Neuronal stem cell (in vitro differentiated cells): ENCODE results near the gene NOL3.
A peak's percentile ranks its signal among the peaks of the same experiment; 100 is the strongest.

Experiments used
- DNase-seq: peaks from one replicate; pipeline ENCODE4 v3.0.0-alpha.2; 2013; ENCODE audit warnings: low spot score
- H2AFZ ChIP-seq: one replicate; pipeline ENCODE4 v1.6.1; 2013; ENCODE audit warnings: mild to moderate bottlenecking, low read length, inconsistent platforms
- H2AK5ac ChIP-seq: 2 replicates; pipeline ENCODE4 v1.6.1; 2013; ENCODE audit warnings: low read depth, mild to moderate bottlenecking, inconsistent platforms, low read length, moderate library complexity, mixed read lengths
- H2BK120ac ChIP-seq: 2 replicates; pipeline ENCODE4 v1.6.1; 2013; ENCODE audit warnings: low read depth, mild to moderate bottlenecking, inconsistent platforms, low read length, moderate library complexity, mixed read lengths
- H2BK12ac ChIP-seq: one replicate; pipeline ENCODE4 v1.6.1; 2013; ENCODE audit warnings: low read length, inconsistent platforms
- H2BK15ac ChIP-seq: 2 replicates; pipeline ENCODE4 v1.6.1; 2013; ENCODE audit warnings: mild to moderate bottlenecking, low read length, inconsistent platforms, mixed read lengths
- H2BK5ac ChIP-seq: one replicate; pipeline ENCODE4 v1.6.1; 2013; ENCODE audit warnings: inconsistent platforms, mild to moderate bottlenecking, low read length, moderate library complexity
- H3K14ac ChIP-seq: one replicate; pipeline ENCODE4 v1.6.1; 2013; ENCODE audit warnings: low read length, inconsistent platforms
- H3K18ac ChIP-seq: 2 replicates; pipeline ENCODE4 v1.6.1; 2013; ENCODE audit warnings: low read length, inconsistent platforms
- H3K23ac ChIP-seq: 2 replicates; pipeline ENCODE4 v1.6.1; 2013; ENCODE audit warnings: low read depth, mild to moderate bottlenecking, mixed read lengths, low read length, inconsistent platforms; ENCODE audit not compliant: poor library complexity
- H3K27ac ChIP-seq: replicated peaks from 3 replicates; pipeline ENCODE4 v1.5.1; 2013; ENCODE audit warnings: low read length, inconsistent platforms
- H3K27me3 ChIP-seq, 3 experiments: 2 replicates each; pipeline ENCODE4 v1.6.1; 2013; ENCODE audit warnings: low read length in 3 of 3, mild to moderate bottlenecking in 2 of 3, inconsistent platforms in 1 of 3, low read depth in 1 of 3, mixed read lengths in 1 of 3, moderate library complexity in 1 of 3; ENCODE audit not compliant: control insufficient read depth in 3 of 3, insufficient read depth in 3 of 3
- H3K36me3 ChIP-seq, 2 donors: replicated peaks in 1 of 2; 2 replicates each; pipeline ENCODE4 v1.6.1; 2013; ENCODE audit warnings: low read length in 2 of 2; ENCODE audit not compliant: control insufficient read depth in 2 of 2, insufficient read depth in 2 of 2
- H3K4ac ChIP-seq: 2 replicates; pipeline ENCODE4 v1.6.1; 2013; ENCODE audit warnings: inconsistent platforms, mild to moderate bottlenecking, low read length, moderate library complexity
- H3K4me1 ChIP-seq, 2 donors: 1 replicate in 1 of 2; 2 replicates in 1 of 2; pipeline ENCODE4 v1.6.1; 2013; ENCODE audit warnings: low read length in 2 of 2, low read depth in 1 of 2; ENCODE audit not compliant: control insufficient read depth in 2 of 2, insufficient read depth in 1 of 2
- H3K4me2 ChIP-seq: one replicate; pipeline ENCODE4 v1.6.1; 2013; ENCODE audit warnings: mild to moderate bottlenecking, low read length, inconsistent platforms; ENCODE audit not compliant: insufficient read depth, poor library complexity, severe bottlenecking
- H3K4me3 ChIP-seq, 2 donors: 2 replicates each; pipeline ENCODE4 v1.5.1; 2013; ENCODE audit warnings: low read length in 2 of 2, mild to moderate bottlenecking in 2 of 2, inconsistent platforms in 1 of 2, moderate library complexity in 1 of 2
- H3K79me1 ChIP-seq: one replicate; pipeline ENCODE4 v1.6.1; 2013; ENCODE audit warnings: low read depth, mild to moderate bottlenecking, inconsistent platforms, low read length, moderate library complexity
- H3K9ac ChIP-seq: one replicate; pipeline ENCODE4 v1.6.1; 2013; ENCODE audit warnings: mild to moderate bottlenecking, low read depth, low read length, inconsistent platforms; ENCODE audit not compliant: poor library complexity
- H3K9me3 ChIP-seq, 2 donors: replicated peaks in 1 of 2; 2 replicates each; pipeline versions ENCODE3 to v1.6.1; 2013; ENCODE audit warnings: low read length in 2 of 2, mild to moderate bottlenecking in 2 of 2, inconsistent platforms in 1 of 2, low read depth in 1 of 2, mixed read lengths in 1 of 2, moderate library complexity in 1 of 2; ENCODE audit not compliant: control insufficient read depth in 2 of 2, insufficient read depth in 1 of 2
- H4K8ac ChIP-seq: one replicate; pipeline ENCODE4 v1.6.1; 2013; ENCODE audit warnings: low read depth, mild to moderate bottlenecking, inconsistent platforms, low read length, moderate library complexity
- H4K91ac ChIP-seq: one replicate; pipeline ENCODE4 v1.6.1; 2013; ENCODE audit warnings: low read length, low read depth, mild to moderate bottlenecking, inconsistent platforms; ENCODE audit not compliant: poor library complexity
- WGBS, 2 donors: extraction: QIAGEN DNeasy Blood & Tissue Kit; methylation state at CpG; one replicate each; pipeline ENCODE4 v1.1.7; 2013; ENCODE audit warnings: missing lambda C conversion rate in 2 of 2, mixed read lengths in 1 of 2; ENCODE audit not compliant: insufficient read length in 2 of 2, insufficient replicate concordance in 1 of 2; ENCODE audit errors: extremely low coverage in 2 of 2; 5-methylcytosine and 5-hydroxymethylcytosine counted together

The NOL3 gene

DNA sequence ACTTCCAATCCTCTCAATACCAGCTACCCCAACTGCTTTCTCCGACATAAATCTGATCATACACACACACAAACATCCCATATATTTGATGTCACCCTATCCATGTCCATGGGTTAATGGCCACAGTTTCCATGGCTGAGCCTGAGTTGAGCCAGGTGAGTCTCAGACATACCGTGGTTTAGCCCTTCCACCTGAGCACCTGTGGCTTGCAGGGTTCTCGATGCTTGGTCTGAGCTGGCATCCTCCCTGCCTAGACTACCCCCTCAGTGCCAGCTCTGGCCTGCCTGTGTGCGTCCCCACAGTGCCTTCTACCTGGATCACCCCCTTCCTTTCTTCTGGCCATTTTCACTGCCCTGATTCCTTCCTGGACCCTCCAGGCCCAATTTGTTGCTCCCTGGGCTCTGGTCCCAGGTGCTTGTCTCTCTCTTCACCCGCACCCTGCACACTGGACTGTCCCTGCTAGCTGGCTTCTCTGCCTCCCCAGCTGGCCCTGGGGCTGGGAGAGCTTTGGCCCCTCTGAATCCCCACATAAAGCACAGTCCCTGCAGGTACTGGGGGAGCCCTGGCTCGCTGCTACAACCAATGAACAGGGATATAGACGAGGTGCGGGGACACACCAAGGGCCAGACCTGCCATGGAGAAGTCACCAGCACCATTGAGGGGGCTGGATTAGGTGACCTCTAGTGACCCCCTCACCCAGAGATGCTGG, 35.9 kb downstream of the NOL3 start:
- Histone ChIP-seq H3K4me1 (peaks cover 8 to 21% of the 10 kb centered on the region in 2 donors), H3K18ac (peak overlapping the region; percentile 9), H2AFZ (no peak overlapping the region), H3K4me2 (no peak overlapping the region), H2BK120ac (no peak overlapping the region), H3K27ac (no peak overlapping the region), H3K9me3 (no peaks in the 10 kb centered on the region), H3K79me1 (no peaks in the 10 kb centered on the region), H3K23ac (no peak overlapping the region), H3K9ac (peak overlapping the region; percentile 34), H2BK5ac (no peak overlapping the region), H2AK5ac (no peak overlapping the region), H3K27me3 (no peaks in the 10 kb centered on the region), H3K4ac (no peak overlapping the region), H4K8ac (no peak overlapping the region), H3K4me3 (no peak overlapping the region), H2BK12ac (no peak overlapping the region), H3K36me3 (peaks cover 17 to 41% of the 10 kb centered on the region in 2 donors), H3K14ac (no peak overlapping the region), H2BK15ac (no peak overlapping the region), H4K91ac (peak overlapping the region; percentile 19)
- no peak for DNase-seq
- WGBS, 2 donors, result no CpG with 5 or more reads among the region's 8 CpGs

DNA sequence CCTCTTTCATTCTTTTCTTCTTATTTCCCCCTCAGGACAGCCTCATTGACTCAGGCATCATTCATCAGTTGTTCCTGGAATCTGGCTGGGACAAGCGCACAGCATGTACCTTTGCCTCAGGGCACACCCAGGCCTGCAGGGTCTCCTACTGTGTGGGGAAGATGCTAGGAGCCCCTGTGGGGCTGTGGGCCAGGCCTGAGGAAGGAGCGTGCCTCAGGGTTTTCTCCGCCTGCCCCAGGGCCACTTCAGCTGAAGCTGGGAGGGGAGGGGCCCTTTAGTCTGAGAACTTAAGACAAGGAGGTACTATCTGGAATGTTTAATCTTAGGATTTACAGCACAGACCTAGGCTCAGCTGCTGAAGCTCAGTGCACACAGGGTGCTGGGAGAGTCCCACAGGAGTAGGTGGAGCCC, 36.5 kb downstream of the NOL3 start:
- no CpG with 5 or more reads among the region's 3 CpGs for WGBS, 2 donors
- DNase-seq, result peak; percentile 32
- peak overlapping the region; percentile 1 for H3K27ac ChIP-seq

GRCh38 chr16:67207249-67208091, 37.1 kb downstream of the NOL3 start:
- H3K18ac ChIP-seq, result peak overlapping the region; percentile 87
- H2BK120ac ChIP-seq, result peak overlapping the region; percentile 47
- no peak overlapping the region for H3K4me2 ChIP-seq
- H2BK15ac ChIP-seq, result peak overlapping the region; percentile 54
- H3K27me3 ChIP-seq, result no peaks in the 10 kb centered on the region
- DNase-seq, result no peak
- peak overlapping the region; percentile 33 for H2AK5ac ChIP-seq
- H3K14ac ChIP-seq, result no peak overlapping the region
- H3K27ac ChIP-seq, result peak overlapping the region; percentile 1
- no peaks in the 10 kb centered on the region for H3K79me1 ChIP-seq
- no peaks in the 10 kb centered on the region for H3K9me3 ChIP-seq
- H2BK12ac ChIP-seq, result peak overlapping the region; percentile 90
- WGBS, 2 donors, result no CpG with 5 or more reads among the region's 21 CpGs
- H3K36me3 ChIP-seq, result peaks cover 8 to 30% of the 10 kb centered on the region in 2 donors
- peak overlapping the region; percentile 84 for H3K9ac ChIP-seq
- H4K91ac ChIP-seq, result peak overlapping the region; percentile 79
- H3K4ac ChIP-seq, result peak overlapping the region; percentile 93
- H3K4me3 ChIP-seq, result peak overlapping the region in 1 of 2 donors; percentile 5
- H3K4me1 ChIP-seq, result peaks cover 8 to 21% of the 10 kb centered on the region in 2 donors
- peak overlapping the region; percentile 93 for H3K23ac ChIP-seq
- no peak overlapping the region for H4K8ac ChIP-seq
- no peak overlapping the region for H2AFZ ChIP-seq
- peak overlapping the region; percentile 91 for H2BK5ac ChIP-seq

More for the DNA sequence above, 36.5 kb downstream of the NOL3 start:
- Histone ChIP-seq H4K91ac (no peak overlapping the region), H2BK12ac (no peak overlapping the region), H3K4me1 (peaks cover 8 to 21% of the 10 kb centered on the region in 2 donors), H3K27me3 (no peaks in the 10 kb centered on the region), H4K8ac (no peak overlapping the region), H3K79me1 (no peaks in the 10 kb centered on the region), H2BK120ac (peak overlapping the region; percentile 47), H2AFZ (no peak overlapping the region), H3K4ac (no peak overlapping the region), H3K9me3 (no peaks in the 10 kb centered on the region), H3K9ac (no peak overlapping the region), H3K4me2 (no peak overlapping the region), H2BK5ac (peak overlapping the region; percentile 91), H3K14ac (no peak overlapping the region), H2AK5ac (peak overlapping the region; percentile 33), H3K36me3 (peaks cover 12 to 36% of the 10 kb centered on the region in 2 donors), H3K23ac (peak overlapping the region; percentile 93), H3K18ac (peak overlapping the region; percentile 87), H2BK15ac (no peak overlapping the region), H3K4me3 (no peak overlapping the region)
